HG03159 (cell line): ENCODE measurements around the gene DYRK3.
"Not testable (repeated sequence)": the region's sequence is repeated elsewhere in the genome, so short reads cannot be mapped to it uniquely, and the experiment has no call there.

Experiments
- ATAC-seq: cut with Tn5 transposase; IDR thresholded peaks from one replicate; pipeline ENCODE4 v1.9.1; 2021; ENCODE audit warnings: mild to moderate bottlenecking, moderate library complexity; ENCODE audit not compliant: unreplicated experiment

The DYRK3 gene

GRCh38 chr1:206628916-206629315, 6.4 kb upstream of the DYRK3 start:
- ATAC-seq = no peak

- no peak for ATAC-seq
Observed at GRCh38 chr1:206631085-206631509, 4.2 kb upstream of the DYRK3 start.

GRCh38 chr1:206633708-206634121, 1.6 kb upstream of the DYRK3 start:
- ATAC-seq = no peak

- no peak for ATAC-seq
Observed at GRCh38 chr1:206634365-206635079, 814 bp upstream of the DYRK3 start.

- ATAC-seq = no peak
Observed at GRCh38 chr1:206635978-206636345, 626 bp downstream of the DYRK3 start.

- ATAC-seq = no peak
Observed at GRCh38 chr1:206636671-206637070, 1.3 kb downstream of the DYRK3 start.

GRCh38 chr1:206637605-206638004, 2.3 kb downstream of the DYRK3 start:
- no peak for ATAC-seq

- not testable (repeated sequence) for ATAC-seq
Observed at GRCh38 chr1:206642074-206642473, 6.7 kb downstream of the DYRK3 start.

- ATAC-seq = no peak
Observed at GRCh38 chr1:206643118-206643698, 7.9 kb downstream of the DYRK3 start.

GRCh38 chr1:206646504-206646903, 11.2 kb downstream of the DYRK3 start:
- no peak for ATAC-seq

- ATAC-seq = no peak
Observed at GRCh38 chr1:206647224-206647623, 11.9 kb downstream of the DYRK3 start.

- no peak for ATAC-seq
Observed at GRCh38 chr1:206649261-206649921, 14.1 kb downstream of the DYRK3 start.

- no peak for ATAC-seq
Observed at GRCh38 chr1:206651014-206651413, 15.7 kb downstream of the DYRK3 start.

GRCh38 chr1:206651958-206652890, 16.9 kb downstream of the DYRK3 start:
- no peak for ATAC-seq

GRCh38 chr1:206653715-206654459, 18.6 kb downstream of the DYRK3 start:
- no peak for ATAC-seq

- ATAC-seq = no peak
Observed at GRCh38 chr1:206654828-206655227, 19.5 kb downstream of the DYRK3 start.

- ATAC-seq = no peak
Observed at GRCh38 chr1:206655471-206655882, 20.1 kb downstream of the DYRK3 start.

GRCh38 chr1:206656936-206657335, 21.6 kb downstream of the DYRK3 start:
- ATAC-seq = no peak

GRCh38 chr1:206657751-206658150, 22.4 kb downstream of the DYRK3 start:
- ATAC-seq = no peak

GRCh38 chr1:206658264-206658980, 23.1 kb downstream of the DYRK3 start:
- peak; percentile 52 for ATAC-seq
